Measurements from ENCODE around the gene OR8A1. TPM values are rescaled to one million over a fixed set of nuclear protein-coding genes. Genes with fewer than 3 reads are reported as not detected.

OR8A1 gene
- total and polyA plus RNA-seq, 4 donors, result not detected

Small RNAs within 50 kb of the gene (small RNA-seq; reads per million reads assigned to genes)
- gene OR8A3P, result not detected

Other genes with a start within 250 kb of the OR8A1 start
- not detected for gene OR8D2, start 249.8 kb upstream of the OR8A1 start, total RNA-seq
- gene OR8D2, start 249.8 kb upstream of the OR8A1 start, polyA plus RNA-seq, result not detected
- gene OR8B2, start 185.5 kb upstream of the OR8A1 start, total RNA-seq, result not detected
- gene OR8B2, start 185.5 kb upstream of the OR8A1 start, polyA plus RNA-seq, result not detected
- not detected for gene OR8B3, start 171.0 kb upstream of the OR8A1 start, total RNA-seq
- gene OR8B3, start 171.0 kb upstream of the OR8A1 start, polyA plus RNA-seq, result not detected
- gene OR8B4, start 145.1 kb upstream of the OR8A1 start, total RNA-seq, result not detected
- not detected for gene OR8B4, start 145.1 kb upstream of the OR8A1 start, polyA plus RNA-seq
- not detected for gene OR8B8, start 124.3 kb upstream of the OR8A1 start, total RNA-seq
- not detected for gene OR8B8, start 124.3 kb upstream of the OR8A1 start, polyA plus RNA-seq
- not detected for gene OR8B12, start 26.3 kb upstream of the OR8A1 start, total RNA-seq
- gene OR8B12, start 26.3 kb upstream of the OR8A1 start, polyA plus RNA-seq, result not detected
- gene PANX3, start 41.4 kb downstream of the OR8A1 start, total RNA-seq, result not detected
- not detected for gene PANX3, start 41.4 kb downstream of the OR8A1 start, polyA plus RNA-seq
- 10 to 100 TPM; 13.4 to 18.7 TPM for gene TBRG1, start 52.9 kb downstream of the OR8A1 start, total RNA-seq
- gene TBRG1, start 52.9 kb downstream of the OR8A1 start, polyA plus RNA-seq, result 10 to 100 TPM; 14.3 to 32.4 TPM
- gene SIAE, start 103.7 kb downstream of the OR8A1 start, total RNA-seq, result 10 to 100 TPM in 1 of 2 donors, 1 to 10 TPM in 1; 6.4 to 11.5 TPM
- gene SIAE, start 103.7 kb downstream of the OR8A1 start, polyA plus RNA-seq, result 10 to 100 TPM; 11.0 to 33.9 TPM
- 1 to 10 TPM; 1.2 to 3.2 TPM for gene SPA17, start 103.9 kb downstream of the OR8A1 start, total RNA-seq
- 1 to 10 TPM in 1 of 2 donors, under 1 TPM in 1; 0.47 to 2.5 TPM for gene SPA17, start 103.9 kb downstream of the OR8A1 start, polyA plus RNA-seq
- 1 to 10 TPM in 1 of 2 donors, not detected in 1; 1.7 TPM for gene NRGN, start 169.9 kb downstream of the OR8A1 start, total RNA-seq
- 1 to 10 TPM in 1 of 2 donors, under 1 TPM in 1; 0.51 to 1.6 TPM for gene NRGN, start 169.9 kb downstream of the OR8A1 start, polyA plus RNA-seq
- under 1 TPM in 1 of 2 donors, not detected in 1; 0.75 TPM for gene VSIG2, start 182.3 kb downstream of the OR8A1 start, total RNA-seq
- gene VSIG2, start 182.3 kb downstream of the OR8A1 start, polyA plus RNA-seq, result 1 to 10 TPM in 1 of 2 donors, under 1 TPM in 1; 0.51 to 1.3 TPM
- 1 to 10 TPM; 4.0 to 9.8 TPM for gene ESAM, start 192.3 kb downstream of the OR8A1 start, total RNA-seq
- gene ESAM, start 192.3 kb downstream of the OR8A1 start, polyA plus RNA-seq, result 10 to 100 TPM in 1 of 2 donors, 1 to 10 TPM in 1; 9.9 to 15.6 TPM
- 1 to 10 TPM; 3.0 to 7.7 TPM for gene MSANTD2, start 230.4 kb downstream of the OR8A1 start, total RNA-seq
- 1 to 10 TPM; 1.6 to 1.7 TPM for gene MSANTD2, start 230.4 kb downstream of the OR8A1 start, polyA plus RNA-seq